ENCODE results near the gene ARL6.
A peak's percentile ranks its signal among the peaks of the same experiment; 100 is the strongest.

Gene ARL6

GRCh38 chr3:97817965-97818364 is 53.4 kb downstream of the ARL6 start:
- DNase-seq (ENCODE audit: low read depth) = no peak
- TF ChIP-seq, protein P1, sequence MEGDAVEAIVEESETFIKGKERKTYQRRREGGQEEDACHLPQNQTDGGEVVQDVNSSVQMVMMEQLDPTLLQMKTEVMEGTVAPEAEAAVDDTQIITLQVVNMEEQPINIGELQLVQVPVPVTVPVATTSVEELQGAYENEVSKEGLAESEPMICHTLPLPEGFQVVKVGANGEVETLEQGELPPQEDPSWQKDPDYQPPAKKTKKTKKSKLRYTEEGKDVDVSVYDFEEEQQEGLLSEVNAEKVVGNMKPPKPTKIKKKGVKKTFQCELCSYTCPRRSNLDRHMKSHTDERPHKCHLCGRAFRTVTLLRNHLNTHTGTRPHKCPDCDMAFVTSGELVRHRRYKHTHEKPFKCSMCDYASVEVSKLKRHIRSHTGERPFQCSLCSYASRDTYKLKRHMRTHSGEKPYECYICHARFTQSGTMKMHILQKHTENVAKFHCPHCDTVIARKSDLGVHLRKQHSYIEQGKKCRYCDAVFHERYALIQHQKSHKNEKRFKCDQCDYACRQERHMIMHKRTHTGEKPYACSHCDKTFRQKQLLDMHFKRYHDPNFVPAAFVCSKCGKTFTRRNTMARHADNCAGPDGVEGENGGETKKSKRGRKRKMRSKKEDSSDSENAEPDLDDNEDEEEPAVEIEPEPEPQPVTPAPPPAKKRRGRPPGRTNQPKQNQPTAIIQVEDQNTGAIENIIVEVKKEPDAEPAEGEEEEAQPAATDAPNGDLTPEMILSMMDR (IDR thresholded peaks at IDR 0.05; ENCODE audit: low read depth, low read length, missing control alignments) = no peak
- H3K4me3 ChIP-seq (ENCODE audit: low read depth, low read length) = no peak overlapping the region

GRCh38 chr3:97820780-97821179 is 56.2 kb downstream of the ARL6 start:
- TF ChIP-seq, protein P1 (IDR thresholded peaks at IDR 0.05; ENCODE audit: low read depth, low read length, missing control alignments) = no peak
- no peak for DNase-seq (ENCODE audit: low read depth)
- peak overlapping the region; percentile 83; the same call in 1 of the 2 replicates for H3K4me3 ChIP-seq (ENCODE audit: low read depth, low read length)

- peak overlapping the region; percentile 83 for H3K4me3 ChIP-seq (ENCODE audit: low read depth, low read length)
- no peak for DNase-seq (ENCODE audit: low read depth)
- TF ChIP-seq, protein P1 (IDR thresholded peaks at IDR 0.05; ENCODE audit: low read depth, low read length, missing control alignments) = no peak
Measured at GRCh38 chr3:97821287-97821773, 56.8 kb downstream of the ARL6 start.

DNA sequence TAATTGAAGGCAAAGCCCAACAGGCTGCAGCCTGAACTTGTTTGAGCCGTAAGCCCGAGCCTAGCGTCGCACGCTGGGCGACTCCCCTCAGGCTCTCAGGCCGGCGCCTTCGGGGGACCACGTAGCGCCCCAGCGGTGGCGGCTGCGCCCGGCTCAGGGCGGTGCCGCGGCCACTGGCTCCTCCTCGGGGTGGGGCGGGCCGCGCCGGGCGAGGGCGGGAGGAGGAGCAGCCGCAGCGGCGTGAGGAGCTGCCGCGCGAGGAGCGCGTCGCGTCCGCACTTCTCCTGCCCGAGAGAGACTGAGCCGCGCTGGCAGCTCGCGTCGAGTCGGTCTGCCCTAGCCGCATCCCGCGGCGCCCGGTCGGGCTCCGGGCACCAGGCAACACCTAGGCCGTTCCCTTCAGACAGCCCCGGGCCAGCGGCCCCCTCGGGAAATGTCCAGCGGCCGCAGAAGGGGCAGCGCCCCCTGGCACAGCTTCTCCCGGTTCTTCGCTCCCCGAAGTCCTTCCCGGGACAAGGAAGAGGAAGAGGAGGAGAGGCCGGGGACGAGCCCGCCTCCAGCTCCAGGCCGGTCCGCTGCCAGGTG is 57.3 kb downstream of the ARL6 start, which contains the start of gene CRYBG3:
TSS of gene CRYBG3 (plus strand) at position 238 of the 585 bp plus-strand sequence. CDS start at position 434, 196 bp downstream.
- H3K4me3 ChIP-seq (ENCODE audit: low read depth, low read length) = peak within 1 kb of the TSS; percentile 83
- DNase-seq (ENCODE audit: low read depth) = peak; percentile 29
- TF ChIP-seq, protein P1 (IDR thresholded peaks at IDR 0.05; ENCODE audit: low read depth, low read length, missing control alignments) = peak; percentile 6

GRCh38 chr3:97822359-97822775 is 57.8 kb downstream of the ARL6 start:
- H3K4me3 ChIP-seq (ENCODE audit: low read depth, low read length) = peak overlapping the region; percentile 83
- TF ChIP-seq, protein P1 (IDR thresholded peaks at IDR 0.05; ENCODE audit: low read depth, low read length, missing control alignments) = no peak
- no peak for DNase-seq (ENCODE audit: low read depth)

GRCh38 chr3:97823046-97824004 is 58.8 kb downstream of the ARL6 start:
- TF ChIP-seq, protein P1 (IDR thresholded peaks at IDR 0.05; ENCODE audit: low read depth, low read length, missing control alignments) = no peak

More at GRCh38 chr3:97823046-97824004, 58.8 kb downstream of the ARL6 start:
- peak overlapping the region; percentile 83 for H3K4me3 ChIP-seq (ENCODE audit: low read depth, low read length)
- no peak for DNase-seq (ENCODE audit: low read depth)

Measured in GM12864 (cell line).